Left lobe of liver (tissue), 2 donors: Measurements from ENCODE around the gene S100A9. TPM values are rescaled to one million over a fixed set of nuclear protein-coding genes. Genes with fewer than 3 reads are reported as not detected.
A peak's percentile ranks its signal among the peaks of the same experiment; 100 is the strongest.
"Not testable (repeated sequence)": the region's sequence is repeated elsewhere in the genome, so short reads cannot be mapped to it uniquely, and the experiment has no call there.

ENCODE experiments used
- ATAC-seq: fragments of 200-7000 bp; cut with Tn5 transposase; one replicate; pipeline ENCODE4 v1.9.1; 2020; ENCODE audit warnings: mild to moderate bottlenecking, moderate library complexity
- DNase-seq: peaks from one replicate; pipeline ENCODE4 v3.0.0-alpha.2; 2020; ENCODE audit warnings: low spot score
- total RNA-seq: library from RNA; stranded (reverse); gene quantifications from one replicate; pipeline ENCODE4 v1.2.1, GENCODE V29; 2021
- donor health status: DM: no; HTN: no; CAD: no; lungs with moderate emphysema.
- donor health status: DM: no; HTN: yes; CAD: no.

S100A9 gene
- total RNA-seq, result 36.3 TPM

DNA sequence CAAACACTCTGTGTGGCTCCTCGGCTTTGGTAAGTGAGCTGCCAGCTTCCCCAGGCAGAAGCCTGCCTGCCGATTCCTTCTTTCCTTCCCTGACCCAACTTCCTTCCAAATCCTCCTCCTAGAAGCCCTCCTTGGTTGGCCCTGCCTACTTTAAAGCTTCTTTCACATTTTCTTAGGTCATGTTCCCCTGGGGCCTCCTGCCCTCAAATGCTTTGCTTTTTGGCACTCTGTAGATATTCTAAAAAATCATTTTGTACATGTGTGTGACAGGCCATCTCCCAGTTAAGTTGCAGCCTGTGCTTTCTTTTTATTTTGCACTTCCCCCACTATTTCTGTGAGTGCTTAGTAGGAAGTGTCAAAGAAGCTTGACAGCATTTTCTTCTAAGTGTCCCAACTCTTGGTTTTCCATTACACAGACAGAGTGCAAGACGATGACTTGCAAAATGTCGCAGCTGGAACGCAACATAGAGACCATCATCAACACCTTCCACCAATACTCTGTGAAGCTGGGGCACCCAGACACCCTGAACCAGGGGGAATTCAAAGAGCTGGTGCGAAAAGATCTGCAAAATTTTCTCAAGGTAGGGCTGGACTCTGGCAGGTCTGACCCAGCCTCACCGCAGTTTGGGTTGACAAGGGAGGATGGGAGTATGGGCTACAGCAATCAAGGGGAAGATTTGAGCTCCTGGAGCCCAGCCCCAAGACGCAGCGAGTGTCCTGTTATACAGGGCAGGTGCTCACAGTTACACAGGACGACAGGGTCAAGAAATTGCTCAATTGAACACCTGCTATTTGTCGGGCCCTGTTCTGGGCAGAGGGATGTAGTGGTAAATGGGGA is at the start of gene S100A9:
Gene S100A9 (plus strand): TSS at position 2 of the 838 bp plus-strand sequence. CDS start 430 bp downstream, at position 432.
- ATAC-seq, result no peak
- DNase-seq, result peak; percentile 46

DNA sequence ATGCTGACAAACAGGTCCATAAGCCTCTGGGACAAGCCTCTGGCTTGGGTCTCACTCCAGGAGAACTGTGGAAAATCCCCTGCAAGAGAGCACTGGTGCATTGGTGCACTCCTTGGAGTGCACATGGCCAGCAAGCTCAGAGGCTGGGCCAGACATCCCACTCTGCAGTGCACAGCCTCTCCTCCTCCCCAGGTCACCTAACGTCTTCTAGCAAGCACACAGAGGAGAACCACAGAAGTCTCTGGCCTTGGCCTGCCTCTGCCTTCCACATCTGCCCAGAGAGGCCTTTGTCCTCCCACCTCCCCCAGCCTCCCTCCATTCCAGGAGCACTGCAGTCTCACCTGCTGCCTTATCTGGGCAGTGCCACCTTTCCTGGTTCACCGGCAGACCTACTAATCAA is 49.1 kb upstream of the S100A9 start:
- no peak for DNase-seq
- ATAC-seq, result no peak

DNA sequence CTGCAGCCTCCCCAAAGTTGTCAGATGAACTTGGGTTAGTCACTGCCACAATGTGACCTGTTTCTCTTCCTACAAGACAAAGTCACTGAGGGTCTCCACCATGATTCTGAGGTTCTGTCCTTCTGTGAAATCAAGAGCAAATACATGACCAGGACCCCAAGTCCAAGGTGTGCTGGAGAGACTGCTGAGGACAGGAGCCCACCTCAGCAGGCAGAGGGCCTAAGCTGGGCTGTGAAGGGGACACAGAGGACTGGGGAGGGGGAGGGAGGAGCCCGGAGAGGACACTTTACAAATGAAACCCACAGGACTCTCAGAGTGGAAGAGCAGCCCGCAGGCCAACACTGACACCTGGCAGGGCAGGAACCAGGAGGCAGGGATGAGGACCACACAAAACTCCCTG is 48.2 kb upstream of the S100A9 start:
- ATAC-seq (no peak), DNase-seq (no peak)

DNA sequence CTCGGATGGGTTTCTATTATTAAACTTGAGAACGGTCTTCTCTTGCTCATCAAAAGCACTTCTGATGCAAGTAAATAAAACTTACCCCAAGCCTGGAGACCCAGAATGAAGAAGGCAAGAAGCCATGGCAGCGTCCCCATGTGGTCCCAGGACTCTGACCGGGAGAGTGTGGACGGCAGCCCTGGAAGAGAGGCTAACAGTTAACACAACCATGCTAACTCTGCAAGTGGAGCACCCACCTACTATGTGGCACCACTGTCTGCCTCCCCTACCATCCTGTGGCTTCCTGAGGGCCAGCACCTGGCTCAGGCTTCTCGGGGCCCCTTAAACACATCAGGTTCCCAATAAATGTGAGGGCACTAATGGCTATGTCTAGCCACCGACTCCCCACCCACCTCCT is 47.1 kb upstream of the S100A9 start:
- ATAC-seq, result no peak
- DNase-seq, result no peak

DNA sequence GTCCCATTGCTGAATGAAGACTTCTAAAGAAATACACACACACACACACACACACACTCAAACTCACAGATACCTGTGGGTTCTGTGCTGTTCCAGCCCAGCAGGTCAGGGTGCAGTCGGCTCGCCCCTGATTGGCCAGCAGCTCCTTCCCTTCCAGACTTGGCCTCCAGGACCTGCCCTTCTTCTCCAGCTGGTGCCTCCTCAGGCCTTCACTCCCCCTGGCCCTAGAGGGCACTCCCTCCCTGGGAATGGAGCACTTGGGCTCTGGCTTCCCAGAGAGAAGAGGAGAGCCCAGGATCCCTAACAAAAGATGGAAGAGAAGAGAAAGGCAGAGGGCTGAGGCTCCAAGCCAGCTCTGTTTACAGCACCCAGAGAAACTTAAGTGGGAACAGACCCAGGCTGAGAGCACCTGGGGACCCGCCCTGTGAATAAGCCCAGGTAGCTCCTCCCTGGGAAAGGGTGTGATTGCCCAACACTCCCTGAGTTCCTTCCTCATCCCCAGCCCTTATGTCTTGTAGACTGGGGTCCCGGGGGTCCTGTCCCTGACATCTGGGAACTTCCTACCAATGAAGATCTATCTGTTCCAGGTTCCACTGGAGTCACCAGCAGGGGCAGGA is 45.0 kb upstream of the S100A9 start, which contains the start of gene PGLYRP3:
Gene PGLYRP3 (minus strand): TSS at position 383 of the 617 bp plus-strand sequence. CDS start 2,287 bp downstream, outside the sequence.
- ATAC-seq (no peak), DNase-seq (no peak)

DNA sequence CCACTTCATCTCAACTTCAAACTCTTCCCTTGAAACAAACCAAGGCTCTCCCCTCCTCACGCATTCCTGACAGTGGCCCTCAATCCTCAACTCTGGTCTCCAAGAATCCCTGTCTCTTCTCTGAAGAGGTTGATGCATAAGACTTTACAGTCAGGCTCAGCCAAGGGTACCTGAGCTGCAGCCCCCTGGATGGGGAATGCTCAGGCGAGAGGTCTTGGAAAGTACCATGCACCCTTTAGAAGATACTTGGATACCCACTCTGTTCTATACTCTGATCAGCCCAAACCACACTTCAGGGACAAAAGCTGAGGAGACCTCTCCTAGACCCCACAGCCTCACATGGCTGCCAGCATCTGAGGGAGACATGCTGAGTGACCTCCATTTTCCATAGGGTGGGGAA is 44.4 kb upstream of the S100A9 start:
- no peak for ATAC-seq
- no peak for DNase-seq

DNA sequence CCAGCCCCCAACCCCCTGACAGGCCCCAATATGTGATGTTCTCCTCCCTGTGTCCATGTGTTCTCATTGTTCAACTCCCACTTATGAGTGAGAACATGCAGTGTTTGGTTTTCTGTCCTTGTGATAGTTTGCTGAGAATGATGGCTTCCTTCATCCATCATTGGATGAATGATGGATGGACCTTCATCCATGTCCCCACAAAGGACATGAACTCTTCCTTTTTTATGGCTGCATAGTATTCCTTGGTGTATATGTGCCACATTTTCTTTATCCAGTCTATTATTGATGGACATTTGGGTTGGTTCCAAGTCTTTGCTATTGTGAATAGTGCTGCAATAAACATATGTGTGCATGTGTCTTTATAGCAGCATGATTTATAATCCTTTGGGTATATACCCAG is 43.3 kb upstream of the S100A9 start:
- not testable (repeated sequence) for ATAC-seq

DNA sequence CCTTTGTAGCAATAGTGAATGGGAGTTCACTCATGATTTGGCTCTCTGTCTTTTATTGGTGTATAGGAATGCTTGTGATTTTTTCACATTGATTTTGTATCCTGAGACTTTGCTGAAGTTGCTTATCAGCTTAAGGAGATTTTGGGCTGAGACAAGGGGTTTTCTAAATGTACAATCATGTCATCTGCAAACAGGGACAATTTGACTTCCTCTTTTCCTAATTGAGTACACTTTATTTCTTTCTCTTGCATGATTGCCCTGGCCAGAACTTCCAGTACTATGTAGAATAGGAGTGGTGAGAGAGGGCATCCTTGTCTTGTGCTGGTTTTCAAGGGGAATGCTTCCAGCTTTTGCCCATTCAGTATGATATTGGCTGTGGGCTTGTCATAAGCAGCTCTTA is 41.6 kb upstream of the S100A9 start:
- DNase-seq, ATAC-seq: not testable (repeated sequence)

More for the DNA sequence above, 43.3 kb upstream of the S100A9 start:
- DNase-seq, result not testable (repeated sequence)

DNA sequence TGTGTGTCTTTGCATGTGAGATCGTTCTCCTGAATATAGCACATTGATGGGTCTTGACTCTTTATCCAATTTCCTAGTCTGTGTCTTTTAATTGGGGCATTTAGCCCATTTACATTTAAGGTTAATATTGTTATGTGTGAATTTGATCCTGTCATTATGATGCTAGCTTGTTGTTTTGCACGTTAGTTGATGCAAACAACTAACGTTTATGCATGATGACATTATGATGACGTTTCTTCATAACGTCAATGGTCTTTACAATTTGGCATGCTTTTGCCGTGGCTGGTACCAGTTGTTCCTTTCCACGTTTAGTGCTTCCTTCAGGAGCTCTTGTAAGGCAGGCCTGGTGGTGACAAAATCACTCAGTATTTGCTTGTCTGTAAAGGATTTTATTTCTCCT is 39.5 kb upstream of the S100A9 start:
- not testable (repeated sequence) for DNase-seq, ATAC-seq

DNA sequence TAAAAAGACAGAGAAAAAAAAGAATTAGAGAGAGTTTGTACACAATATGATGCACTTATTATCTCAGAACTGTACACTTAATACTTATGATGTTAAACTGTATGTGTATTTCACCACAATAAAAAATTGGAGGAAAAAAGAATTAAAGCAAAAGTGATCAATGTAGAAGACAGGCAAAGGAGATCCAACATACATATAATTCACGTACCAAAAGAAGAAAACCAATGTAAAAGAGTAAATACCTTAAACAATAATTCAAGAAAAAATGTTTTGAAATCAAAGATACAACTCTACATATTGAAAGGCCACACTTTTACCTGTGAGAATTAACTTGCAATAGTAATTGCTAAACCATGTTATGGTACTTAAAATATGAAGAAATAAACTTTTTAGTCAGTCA is 35.1 kb upstream of the S100A9 start:
- ATAC-seq, result no peak
- no peak for DNase-seq

DNA sequence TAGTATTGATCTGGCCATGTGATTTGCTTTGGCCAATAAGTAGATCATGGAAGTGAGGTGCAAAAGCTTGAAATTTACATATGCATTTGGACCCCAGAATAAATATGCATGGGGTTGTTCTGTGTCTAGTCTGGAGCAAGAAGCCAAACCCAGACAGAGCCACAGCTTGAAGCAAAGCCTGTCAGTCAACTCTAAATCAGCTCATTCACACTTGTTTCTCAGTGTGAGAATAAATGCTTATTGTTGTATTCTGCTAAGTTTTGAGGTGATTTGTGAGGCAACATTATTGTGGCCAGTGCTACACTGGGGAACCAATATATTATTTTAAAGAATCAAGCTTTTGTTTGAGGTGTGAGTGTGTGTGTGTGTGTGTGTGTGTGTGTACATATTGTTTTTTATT is 32.7 kb upstream of the S100A9 start:
- ATAC-seq (no peak), DNase-seq (no peak)

DNA sequence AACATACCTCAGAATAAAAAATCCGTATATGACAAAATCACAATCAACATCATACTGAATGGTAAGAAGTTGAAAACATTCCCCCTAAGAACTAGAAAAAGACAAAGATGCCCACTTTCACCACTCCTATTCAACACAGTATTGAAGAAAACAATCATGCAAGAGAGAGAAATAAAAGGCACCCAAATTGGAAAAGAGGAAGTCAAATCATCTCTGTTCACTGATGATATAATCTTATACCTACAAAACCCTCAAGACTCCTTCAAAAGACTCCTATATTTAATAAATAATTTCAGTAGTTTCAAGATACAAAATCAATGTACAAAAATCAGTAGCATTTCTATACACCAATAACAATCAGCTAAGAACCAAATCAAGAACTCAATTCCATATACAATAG is 23.8 kb upstream of the S100A9 start:
- ATAC-seq, result no peak
- no peak for DNase-seq

DNA sequence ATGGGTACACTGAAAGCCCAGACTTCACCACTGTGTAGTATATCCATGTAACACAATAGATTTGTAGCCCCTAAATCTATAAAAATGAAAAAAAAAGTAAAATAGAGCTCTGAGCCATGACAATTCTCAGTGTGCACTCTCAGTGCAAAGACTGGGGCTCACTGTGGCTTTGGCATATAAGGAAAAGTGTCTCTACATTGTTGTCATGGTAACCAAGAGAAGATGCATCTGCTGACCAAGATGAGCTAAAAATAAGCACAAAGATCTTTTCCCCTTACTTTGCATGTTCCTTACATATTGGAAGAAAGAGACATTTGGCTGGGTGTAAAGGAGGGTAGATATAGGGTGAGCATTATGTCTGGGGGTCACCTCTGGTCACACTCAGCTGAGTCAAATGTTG is 21.0 kb upstream of the S100A9 start:
- DNase-seq, result no peak
- no peak for ATAC-seq

DNA sequence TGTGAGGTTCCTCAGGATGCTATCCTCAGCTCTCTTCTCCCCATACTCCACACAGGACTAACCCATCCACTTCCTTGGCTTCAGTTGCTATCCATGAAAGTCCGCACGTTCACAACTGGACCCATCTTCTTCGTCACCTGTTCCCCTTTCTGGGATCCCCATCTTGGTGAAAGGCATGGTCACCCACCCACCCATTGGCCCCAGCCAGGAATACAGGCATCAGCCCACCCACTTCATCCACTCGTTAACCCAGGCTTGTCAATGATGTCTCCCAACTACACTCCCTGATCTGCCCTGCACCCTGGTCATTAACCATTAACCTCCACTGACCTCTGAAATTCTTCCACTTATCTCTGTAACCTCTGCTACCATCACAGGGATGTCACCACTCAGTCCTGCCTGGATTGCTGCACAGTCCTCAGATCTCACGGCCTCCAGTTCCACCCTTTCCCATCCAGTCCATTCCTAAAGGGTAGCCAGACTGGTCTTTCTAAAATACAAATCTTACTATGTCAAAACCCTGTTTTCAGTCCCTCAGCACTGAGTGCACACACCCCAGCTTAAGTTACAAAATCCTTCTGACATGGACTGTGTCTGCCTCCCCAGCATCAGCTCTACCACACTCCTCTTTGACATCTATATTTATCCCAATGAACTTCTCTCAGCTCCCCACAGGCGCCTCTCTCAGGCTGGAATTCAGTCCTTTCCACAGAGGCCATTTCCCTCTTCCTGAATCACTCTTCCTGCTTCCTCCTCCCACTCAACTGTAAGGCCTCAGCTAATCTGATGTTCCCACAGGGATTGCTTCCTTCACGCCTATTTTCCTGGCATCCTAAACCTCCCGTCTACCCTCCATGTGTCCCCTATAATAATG is 19.4 kb upstream of the S100A9 start:
- ATAC-seq (no peak), DNase-seq (no peak)

DNA sequence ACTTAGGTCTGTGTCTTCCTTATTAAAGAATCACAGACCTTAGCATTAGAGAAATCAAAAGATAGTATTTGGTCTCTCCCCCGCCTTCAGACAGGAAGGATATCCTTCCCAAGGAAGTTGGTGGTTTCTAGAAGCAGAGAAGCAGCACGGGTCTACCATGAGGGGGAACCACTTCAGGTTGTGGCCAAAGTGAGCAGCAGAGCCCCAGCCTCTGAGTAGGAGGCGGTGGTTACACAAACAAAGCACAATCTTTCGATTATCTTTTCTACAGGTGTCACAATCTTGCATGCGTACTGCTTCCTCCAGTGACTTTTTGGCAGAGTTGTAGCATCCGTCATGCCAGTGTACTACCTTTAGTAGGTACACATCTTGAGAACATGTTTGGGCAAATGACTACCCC is 17.9 kb upstream of the S100A9 start:
- DNase-seq (no peak), ATAC-seq (no peak)

DNA sequence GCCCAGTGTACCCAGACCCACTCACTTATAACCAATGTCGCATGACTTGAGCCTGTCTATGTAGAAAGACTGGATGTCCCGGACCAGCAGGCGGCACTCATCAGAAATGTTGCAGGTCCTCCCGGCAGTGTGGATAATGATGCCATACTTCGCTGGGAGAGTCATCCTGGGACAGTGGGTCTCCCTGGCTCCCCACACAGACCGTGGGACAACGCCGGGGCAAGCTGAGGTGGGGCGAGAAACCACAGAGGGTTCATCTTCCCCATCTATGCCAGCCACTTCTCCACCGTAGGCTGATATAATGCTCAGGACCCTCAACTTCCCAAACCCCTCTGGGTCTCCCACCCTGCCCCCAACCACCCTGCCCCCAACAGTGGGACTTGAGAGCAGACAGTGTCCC is 17.3 kb upstream of the S100A9 start:
- DNase-seq (no peak), ATAC-seq (no peak)

DNA sequence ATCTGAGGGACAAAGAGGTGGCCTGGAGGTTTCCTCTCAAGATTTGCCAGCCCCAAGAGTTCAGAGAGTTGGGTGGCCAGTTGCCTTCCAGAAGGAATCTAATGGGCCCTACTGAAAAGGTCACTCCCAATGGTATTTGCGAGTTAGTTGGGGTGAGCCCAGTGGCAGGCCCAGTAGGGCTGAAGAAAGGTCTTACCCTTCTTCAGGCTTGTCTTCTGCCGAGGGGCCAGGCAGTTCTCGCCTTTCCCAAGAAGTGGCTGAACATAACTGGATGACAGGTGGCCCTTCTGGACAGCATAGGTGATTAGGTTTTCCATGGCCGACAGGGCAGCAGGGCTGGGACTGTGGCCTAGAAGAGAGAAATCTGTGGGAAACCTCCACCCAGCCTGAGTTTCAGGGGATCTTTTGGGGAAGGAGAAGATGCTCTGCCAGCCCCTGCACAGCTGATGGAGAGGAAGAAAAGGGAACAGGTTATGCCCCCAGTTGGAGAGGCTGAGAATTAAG is 16.2 kb upstream of the S100A9 start:
- DNase-seq, result no peak
- no peak for ATAC-seq

DNA sequence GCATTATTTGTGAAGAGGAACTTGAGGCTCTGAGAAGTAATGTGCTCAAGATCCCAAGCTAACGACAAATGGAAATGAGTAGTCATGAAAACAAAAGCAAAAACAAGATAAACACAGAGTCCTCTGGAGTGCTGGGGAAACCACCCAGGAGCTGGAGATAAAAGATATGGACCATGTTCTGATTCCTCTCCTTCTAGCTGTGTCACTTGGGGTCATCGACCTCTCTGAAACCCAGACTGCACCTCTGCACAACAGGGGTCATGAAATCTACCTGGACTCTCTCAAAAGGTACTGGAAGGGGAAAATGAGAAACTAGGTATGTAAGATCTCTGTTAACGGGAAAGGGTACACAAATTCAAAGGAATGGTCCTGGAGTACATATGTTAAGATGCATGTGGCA is 15.5 kb upstream of the S100A9 start:
- no peak for ATAC-seq
- DNase-seq, result no peak

DNA sequence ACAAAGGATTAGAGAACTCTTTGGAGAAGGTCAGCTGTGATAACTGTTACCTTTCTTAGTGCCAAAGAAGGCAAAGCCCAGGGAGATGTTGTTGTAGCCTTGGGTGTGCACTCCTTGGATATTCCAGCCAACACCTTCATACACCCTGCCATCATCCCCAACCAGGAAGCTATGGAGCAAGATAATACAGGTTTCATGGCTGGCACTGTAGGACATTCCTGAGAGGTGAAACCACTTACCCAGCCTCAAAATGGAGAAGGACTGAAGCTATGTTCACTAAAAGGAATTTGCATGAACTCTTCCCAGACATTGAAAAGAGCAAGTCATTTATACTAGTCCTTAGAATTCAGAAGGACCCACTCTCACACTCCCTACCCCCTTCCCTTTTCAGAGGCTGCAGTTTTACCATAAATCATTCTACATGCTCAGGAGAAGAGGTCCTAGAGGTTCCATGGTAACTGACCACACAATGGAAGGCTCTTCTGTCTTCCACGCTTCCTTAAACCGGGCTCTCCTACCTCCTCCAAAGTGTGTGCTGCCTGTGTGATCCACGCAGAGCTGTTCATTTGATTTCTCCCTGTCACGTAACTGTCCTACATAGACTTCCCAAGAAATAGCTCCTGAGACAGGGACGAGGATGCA is 14.5 kb upstream of the S100A9 start:
- no peak for DNase-seq
- ATAC-seq, result no peak

DNA sequence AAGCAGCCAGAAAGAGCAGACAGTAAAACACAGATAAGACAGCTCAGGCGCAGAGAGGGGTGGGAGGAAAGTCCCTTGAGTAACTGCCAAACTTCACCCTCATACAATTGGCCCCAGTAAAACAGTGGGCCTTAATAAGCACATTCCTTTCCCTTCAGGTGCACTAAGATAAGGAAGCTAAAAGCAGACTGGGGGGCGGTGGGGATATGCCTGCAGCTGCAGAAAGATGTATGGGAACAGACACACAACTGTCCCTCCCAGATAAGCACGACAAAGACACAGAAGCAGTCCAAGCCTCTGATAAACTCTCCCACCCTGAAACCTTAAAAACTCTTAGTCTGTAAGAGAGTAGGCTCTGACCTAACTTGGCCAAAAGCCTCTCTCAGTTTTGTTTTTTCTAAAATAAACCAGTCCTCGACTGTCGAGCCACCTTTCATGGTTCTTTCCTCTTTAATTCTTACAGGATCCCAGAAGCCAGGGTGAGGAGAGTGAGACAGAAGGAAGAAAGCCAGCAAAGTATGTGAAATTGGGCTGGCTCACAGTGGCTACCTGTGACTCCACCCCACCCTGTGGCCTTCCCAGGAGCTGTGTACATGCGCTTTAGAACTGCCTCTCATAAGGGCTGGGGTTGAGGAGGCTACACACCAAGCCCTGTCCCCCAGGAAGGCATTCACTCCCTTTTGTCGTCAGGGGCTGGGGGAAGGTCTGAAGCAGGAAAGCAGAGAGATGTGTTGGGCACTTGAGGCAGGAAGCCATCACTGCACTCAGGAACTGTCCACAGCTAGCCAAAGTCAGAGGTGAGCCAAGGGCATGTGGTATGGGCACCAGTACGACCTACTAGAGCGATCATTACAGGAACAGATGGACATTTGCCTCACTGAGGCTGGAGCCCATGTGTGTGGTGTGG is 13.6 kb upstream of the S100A9 start:
- no peak for DNase-seq
- ATAC-seq, result no peak
